Activated CD8-positive, alpha-beta memory T cell treated with anti-CD3 and anti-CD28 coated beads for 24 hours (primary cell): ENCODE data around the gene EAPP.
"Not testable (repeated sequence)": the region's sequence is repeated elsewhere in the genome, so short reads cannot be mapped to it uniquely, and the experiment has no call there.

Experiments used
- DNase-seq: peaks from one replicate; pipeline ENCODE4 v3.0.0-alpha.2; 2020

The EAPP gene

GRCh38 chr14:34539407-34540180, at the start of gene EAPP:
EAPP (minus strand) TSS chr14:34539701; CDS start chr14:34539628, 73 bp downstream.
- peak; percentile 95 for DNase-seq

- DNase-seq = no peak
Observed at GRCh38 chr14:34583525-34583924, 44.0 kb upstream of the EAPP start.

- no peak for DNase-seq
Observed at GRCh38 chr14:34582117-34582680, 42.7 kb upstream of the EAPP start.

GRCh38 chr14:34580381-34580780, 40.9 kb upstream of the EAPP start:
- peak; percentile 19 for DNase-seq

GRCh38 chr14:34571771-34572170, 32.3 kb upstream of the EAPP start:
- no peak for DNase-seq

GRCh38 chr14:34569750-34570149, 30.2 kb upstream of the EAPP start:
- DNase-seq = no peak

- no peak for DNase-seq
Observed at GRCh38 chr14:34568803-34569202, 29.3 kb upstream of the EAPP start.

GRCh38 chr14:34562776-34563150, 23.3 kb upstream of the EAPP start:
- DNase-seq = no peak

- DNase-seq = not testable (repeated sequence)
Observed at GRCh38 chr14:34562037-34562775, 22.7 kb upstream of the EAPP start.

- DNase-seq = not testable (repeated sequence)
Observed at GRCh38 chr14:34556498-34556829, 17.0 kb upstream of the EAPP start.

- not testable (repeated sequence) for DNase-seq
Observed at GRCh38 chr14:34555583-34556497, 16.3 kb upstream of the EAPP start.

- no peak for DNase-seq
Observed at GRCh38 chr14:34554540-34555250, 15.2 kb upstream of the EAPP start.

GRCh38 chr14:34549276-34549966, 9.9 kb upstream of the EAPP start:
- not testable (repeated sequence) for DNase-seq

GRCh38 chr14:34548472-34548981, 9.0 kb upstream of the EAPP start:
- no peak for DNase-seq

- not testable (repeated sequence) for DNase-seq
Observed at GRCh38 chr14:34547136-34547520, 7.6 kb upstream of the EAPP start.

- DNase-seq = not testable (repeated sequence)
Observed at GRCh38 chr14:34546272-34547135, 7.0 kb upstream of the EAPP start.

- not testable (repeated sequence) for DNase-seq
Observed at GRCh38 chr14:34540181-34541059, 919 bp upstream of the EAPP start.

- DNase-seq = no peak
Observed at GRCh38 chr14:34538871-34539406, 562 bp downstream of the EAPP start.

GRCh38 chr14:34538096-34538495, 1.4 kb downstream of the EAPP start:
- not testable (repeated sequence) for DNase-seq
